LNCaP clone FGC (cell line): Measurements from ENCODE around the gene CPEB1.
A peak's percentile ranks its signal among the peaks of the same experiment; 100 is the strongest.

Source experiments
- DNase-seq: peaks from one replicate; pipeline ENCODE4 v3.0.0-alpha.2; 2011; ENCODE audit warnings: low read depth
- H3K4me3 ChIP-seq: 2 replicates; pipeline ENCODE4 v1.5.1; 2011; ENCODE audit warnings: mild to moderate bottlenecking, low read depth, low read length, control low read depth
- CTCF ChIP-seq: IDR thresholded peaks from 2 replicates; pipeline ENCODE4 v1.5.1; 2012; ENCODE audit warnings: mild to moderate bottlenecking; ENCODE audit not compliant: control insufficient read depth, insufficient read depth; ENCODE audit errors: extremely low read depth

Gene CPEB1

GRCh38 chr15:82540984-82541431 lies 106.2 kb downstream of the CPEB1 start:
- peak overlapping the region; percentile 91 for H3K4me3 ChIP-seq
- no peak for TF ChIP-seq CTCF
- no peak for DNase-seq

DNA sequence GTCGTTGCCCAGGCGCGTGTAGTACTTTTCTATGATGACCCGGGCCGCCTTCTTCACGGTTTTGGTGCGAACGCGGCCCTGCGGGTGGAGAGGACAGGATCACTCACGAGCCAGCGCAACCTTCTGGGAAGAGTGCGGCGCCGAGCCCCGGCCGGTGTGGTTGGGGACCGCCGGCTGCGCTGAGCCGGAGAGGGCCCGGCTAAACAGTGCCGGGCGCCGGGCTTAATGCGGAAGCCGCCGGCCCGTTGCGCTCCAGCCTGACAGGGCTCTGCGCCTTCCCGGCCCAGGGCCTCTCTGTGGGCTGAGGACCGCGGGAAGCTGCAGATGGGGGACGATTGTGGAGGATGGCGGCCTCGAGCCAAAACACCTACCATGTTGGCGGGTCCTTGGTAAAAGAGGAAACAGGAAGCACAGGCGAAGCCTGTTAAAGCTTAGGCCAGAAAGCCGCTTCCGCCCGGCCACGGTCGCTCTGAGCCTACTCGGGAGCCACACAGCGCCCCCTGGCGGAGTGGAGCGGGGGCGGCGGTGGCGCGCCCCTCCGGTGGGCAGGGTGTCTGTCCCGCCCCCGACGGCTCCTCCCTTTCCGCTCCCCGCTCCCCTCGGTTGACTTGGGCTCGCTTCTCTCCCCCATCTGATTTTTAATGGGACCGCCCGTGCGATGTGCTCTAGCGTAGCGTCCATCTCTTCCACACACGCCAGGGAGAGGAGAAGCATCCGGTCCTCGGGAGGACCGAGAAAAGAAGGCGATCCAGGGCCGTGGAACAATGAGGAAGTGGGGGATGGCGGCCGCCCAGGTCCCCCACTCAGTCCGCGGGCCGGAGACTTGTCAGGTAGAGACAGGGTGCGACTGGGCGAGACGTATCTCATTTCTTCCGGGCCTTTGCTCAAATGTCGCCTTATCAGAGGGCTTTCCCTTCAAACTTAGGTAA lies 106.8 kb downstream of the CPEB1 start, which contains the start of gene RPS17:
Gene RPS17 (minus strand): TSS at position 403 of the 929 bp plus-strand sequence. CDS start 29 bp downstream, at position 374.
- TF ChIP-seq CTCF, result peak; percentile 95
- H3K4me3 ChIP-seq, result peak within 1 kb of the TSS; percentile 91
- DNase-seq, result peak; percentile 86

- peak overlapping the region; percentile 91 for H3K4me3 ChIP-seq
- DNase-seq, result no peak
- no peak for TF ChIP-seq CTCF
Measured at GRCh38 chr15:82539691-82540054, 107.5 kb downstream of the CPEB1 start.

- no peak for DNase-seq
- no peak for TF ChIP-seq CTCF
- peak overlapping the region; percentile 91 for H3K4me3 ChIP-seq
Measured at GRCh38 chr15:82538961-82539690, 108.0 kb downstream of the CPEB1 start.

DNA sequence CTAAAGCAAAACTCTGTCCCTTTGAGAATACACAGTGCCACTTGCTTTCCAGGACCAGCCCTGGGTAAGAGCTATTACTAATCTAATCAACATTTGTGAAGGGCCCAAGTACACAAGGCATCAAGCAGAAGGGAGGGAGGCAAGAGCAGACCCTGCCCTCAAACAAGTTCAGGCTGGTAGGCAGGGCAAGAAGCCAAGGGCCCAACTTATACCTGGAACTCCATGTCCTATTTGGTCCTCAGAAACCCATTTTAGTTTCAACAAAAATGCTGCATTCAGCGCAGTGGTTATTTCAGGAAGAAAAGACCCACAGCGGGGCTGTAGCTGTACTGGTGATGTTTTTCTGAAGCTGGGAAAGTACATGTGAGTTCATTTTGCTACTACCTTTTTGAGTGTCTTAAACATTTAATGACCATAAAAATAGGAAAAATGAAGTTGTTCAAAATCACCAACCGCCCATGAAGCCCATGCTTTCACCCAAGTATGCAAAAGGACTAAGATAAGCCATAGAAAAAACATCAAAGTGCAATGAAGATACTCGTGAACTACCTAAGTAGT lies 109.7 kb downstream of the CPEB1 start:
- no peak for TF ChIP-seq CTCF
- no peak overlapping the region for H3K4me3 ChIP-seq
- DNase-seq, result no peak

DNA sequence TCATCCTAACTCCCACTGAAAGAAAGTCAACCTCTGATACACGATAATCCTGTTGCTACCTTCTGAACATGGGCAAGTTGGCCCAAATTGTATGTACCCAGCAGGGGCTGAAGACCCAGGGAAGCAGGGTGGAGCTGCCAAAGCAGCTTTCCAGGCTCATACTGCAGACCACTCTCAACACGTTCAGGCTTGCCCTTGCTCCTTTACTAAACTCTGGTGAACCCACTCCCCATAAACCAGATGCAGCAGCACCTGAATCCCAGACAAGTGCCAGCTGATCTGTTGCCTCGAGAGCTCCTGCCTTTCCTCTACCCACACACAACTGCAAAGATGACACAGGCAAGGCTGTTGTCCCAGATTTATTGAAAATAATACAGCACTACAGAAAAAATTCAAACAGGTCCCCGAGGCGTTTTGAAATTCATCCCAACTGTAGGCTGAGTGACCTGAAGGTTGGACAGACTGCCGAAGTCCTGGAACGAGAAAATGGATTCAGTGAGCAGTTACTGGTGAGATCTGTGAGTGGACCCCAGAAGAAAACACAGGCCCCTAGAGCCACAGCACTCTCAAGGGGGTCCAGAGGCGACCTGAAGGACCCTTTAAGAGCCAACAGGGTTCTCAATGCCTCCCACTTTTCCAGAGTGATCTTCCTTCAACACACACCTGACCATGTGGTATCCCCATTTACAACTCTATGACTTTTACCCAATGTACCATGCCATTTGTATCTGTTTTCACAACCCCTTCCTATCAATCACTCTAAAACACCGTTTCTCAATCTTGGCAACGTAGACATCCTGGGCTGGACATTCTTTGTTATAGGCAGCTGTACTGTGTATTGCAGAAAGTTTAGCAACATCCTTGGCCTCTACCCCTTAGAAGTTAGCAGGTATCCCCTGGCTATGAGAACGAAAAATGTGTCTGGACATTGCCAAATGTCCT lies 110.5 kb downstream of the CPEB1 start:
- H3K4me3 ChIP-seq, result no peak overlapping the region
- no peak for DNase-seq
- no peak for TF ChIP-seq CTCF
